NB4 (cell line): ENCODE results near the gene EPHA4.

ENCODE experiments used
- DNase-seq: peaks from one replicate; pipeline ENCODE4 v3.0.0; 2010; ENCODE audit warnings: low read depth
- H3K4me3 ChIP-seq: one replicate; pipeline ENCODE4 v1.5.1; 2011; ENCODE audit warnings: mild to moderate bottlenecking, low read depth, low read length, moderate library complexity
- CTCF ChIP-seq: IDR thresholded peaks from one replicate; pipeline ENCODE4 v1.5.1; 2012; ENCODE audit warnings: low read depth, low read length
- MAX ChIP-seq: IDR thresholded peaks from 2 replicates; pipeline ENCODE4 v1.6.1; 2011; ENCODE audit warnings: low read depth, low read length
- MYC ChIP-seq: IDR thresholded peaks from 2 replicates; pipeline ENCODE4 v1.6.1; 2011; ENCODE audit warnings: low read depth, low read length
- POLR2A ChIP-seq: IDR thresholded peaks from 2 replicates; pipeline ENCODE4 v1.6.1; 2011; ENCODE audit warnings: mild to moderate bottlenecking; ENCODE audit not compliant: insufficient read length; ENCODE audit errors: extremely low read depth

Gene EPHA4

GRCh38 chr2:221539246-221539645 is 32.9 kb downstream of the EPHA4 start:
- H3K4me3 ChIP-seq, result no peak overlapping the region
- DNase-seq, result no peak
- TF ChIP-seq MYC, result no peak
- TF ChIP-seq MAX, result no peak
- no peak for TF ChIP-seq CTCF
- TF ChIP-seq POLR2A, result no peak

GRCh38 chr2:221535824-221536223 is 36.3 kb downstream of the EPHA4 start:
- no peak for DNase-seq
- TF ChIP-seq MYC (no peak), CTCF (no peak), MAX (no peak), POLR2A (no peak)
- no peak overlapping the region for H3K4me3 ChIP-seq

- no peak for DNase-seq
- H3K4me3 ChIP-seq, result no peak overlapping the region
- TF ChIP-seq MYC (no peak), POLR2A (no peak), CTCF (no peak), MAX (no peak)
Measured at GRCh38 chr2:221533299-221533698, 38.8 kb downstream of the EPHA4 start.

GRCh38 chr2:221532641-221533040 is 39.5 kb downstream of the EPHA4 start:
- TF ChIP-seq CTCF (no peak), POLR2A (no peak), MAX (no peak), MYC (no peak)
- H3K4me3 ChIP-seq, result no peak overlapping the region
- no peak for DNase-seq

- DNase-seq, result no peak
- TF ChIP-seq CTCF (no peak), POLR2A (no peak), MYC (no peak), MAX (no peak)
- H3K4me3 ChIP-seq, result no peak overlapping the region
Measured at GRCh38 chr2:221530653-221531037, 41.5 kb downstream of the EPHA4 start.
